Retinal pigment epithelial cell (primary cell): ENCODE results near the gene STIMATE.

ENCODE experiments used
- DNase-seq: peaks from one replicate; pipeline ENCODE4 v3.0.0-alpha.2; 2010; ENCODE audit warnings: low read depth
- H3K4me3 ChIP-seq: 2 replicates; pipeline ENCODE4 v1.5.1; 2011; ENCODE audit warnings: mild to moderate bottlenecking, low read length, control low read depth, moderate library complexity
- TF ChIP-seq, protein P1 (sequence below): conservative IDR thresholded peaks from 2 replicates; pipeline ENCODE4 v1.5.1; 2011; ENCODE audit warnings: low read depth, low read length, control low read depth, inconsistent platforms

Gene STIMATE

DNA sequence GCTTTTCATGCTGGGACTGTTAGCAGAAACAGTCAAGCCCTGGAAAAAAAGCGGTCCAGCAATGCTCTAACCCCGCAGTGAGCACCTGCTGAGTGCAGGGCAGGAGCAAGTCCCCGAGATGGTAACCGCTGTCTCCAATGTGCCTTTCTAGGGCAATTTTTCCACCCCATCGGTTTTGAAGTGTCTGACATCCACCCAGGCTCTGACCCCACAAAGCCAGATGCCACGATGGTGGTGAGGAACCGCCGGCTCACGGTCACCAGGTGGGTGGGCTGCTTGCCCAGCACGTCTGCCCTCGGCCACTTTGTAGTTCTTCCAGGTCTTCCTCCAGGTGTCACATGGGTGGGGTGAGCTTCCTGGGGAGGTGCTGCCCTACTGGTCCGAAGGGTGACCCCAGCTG is 106.0 kb downstream of the STIMATE start:
- TF ChIP-seq, protein P1, sequence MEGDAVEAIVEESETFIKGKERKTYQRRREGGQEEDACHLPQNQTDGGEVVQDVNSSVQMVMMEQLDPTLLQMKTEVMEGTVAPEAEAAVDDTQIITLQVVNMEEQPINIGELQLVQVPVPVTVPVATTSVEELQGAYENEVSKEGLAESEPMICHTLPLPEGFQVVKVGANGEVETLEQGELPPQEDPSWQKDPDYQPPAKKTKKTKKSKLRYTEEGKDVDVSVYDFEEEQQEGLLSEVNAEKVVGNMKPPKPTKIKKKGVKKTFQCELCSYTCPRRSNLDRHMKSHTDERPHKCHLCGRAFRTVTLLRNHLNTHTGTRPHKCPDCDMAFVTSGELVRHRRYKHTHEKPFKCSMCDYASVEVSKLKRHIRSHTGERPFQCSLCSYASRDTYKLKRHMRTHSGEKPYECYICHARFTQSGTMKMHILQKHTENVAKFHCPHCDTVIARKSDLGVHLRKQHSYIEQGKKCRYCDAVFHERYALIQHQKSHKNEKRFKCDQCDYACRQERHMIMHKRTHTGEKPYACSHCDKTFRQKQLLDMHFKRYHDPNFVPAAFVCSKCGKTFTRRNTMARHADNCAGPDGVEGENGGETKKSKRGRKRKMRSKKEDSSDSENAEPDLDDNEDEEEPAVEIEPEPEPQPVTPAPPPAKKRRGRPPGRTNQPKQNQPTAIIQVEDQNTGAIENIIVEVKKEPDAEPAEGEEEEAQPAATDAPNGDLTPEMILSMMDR: no peak
- H3K4me3 ChIP-seq: no peak overlapping the region
- no peak for DNase-seq

DNA sequence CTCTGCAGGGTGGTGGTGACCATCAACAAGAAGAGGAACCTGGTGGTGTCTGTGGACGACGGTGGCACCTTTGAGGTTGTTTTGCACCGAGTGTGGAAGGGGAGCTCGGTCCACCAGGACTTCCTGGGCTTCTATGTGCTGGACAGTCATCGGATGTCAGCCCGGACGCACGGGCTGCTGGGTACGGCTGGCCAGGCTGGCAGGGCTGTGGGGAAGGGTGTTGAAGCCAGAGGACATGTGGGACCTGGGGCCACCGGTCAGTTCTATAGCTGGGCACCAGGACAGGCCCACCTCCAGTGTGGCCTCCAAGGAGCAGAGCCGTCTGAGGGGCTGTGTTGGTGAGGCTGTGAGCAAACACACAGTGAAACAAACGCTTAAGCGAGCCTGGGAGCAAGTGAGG is 106.6 kb downstream of the STIMATE start:
- no peak overlapping the region for H3K4me3 ChIP-seq
- no peak for DNase-seq
- TF ChIP-seq, protein P1: no peak

DNA sequence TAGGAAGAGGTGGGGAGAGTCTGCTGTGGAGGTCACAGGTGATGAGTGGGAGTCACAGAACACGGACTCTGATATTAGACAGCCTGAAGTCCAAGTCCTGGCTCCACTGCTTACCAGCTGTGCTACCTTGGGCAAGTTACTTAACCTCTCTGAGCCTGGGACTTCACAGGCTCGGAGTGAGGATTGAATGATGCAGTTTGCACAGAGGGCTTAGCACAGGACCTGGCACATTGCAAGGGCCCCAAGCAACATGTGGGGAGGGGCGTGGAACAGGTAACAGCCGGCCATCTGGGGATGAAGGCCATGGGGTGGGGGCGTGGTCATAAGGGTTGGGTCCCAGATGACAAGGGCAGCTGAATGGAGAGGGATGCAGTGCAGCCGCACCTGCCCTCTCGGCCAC is 107.0 kb downstream of the STIMATE start:
- TF ChIP-seq, protein P1: no peak
- H3K4me3 ChIP-seq: no peak overlapping the region
- no peak for DNase-seq

GRCh38 chr3:52789746-52790040 is 107.7 kb downstream of the STIMATE start:
- TF ChIP-seq, protein P1: no peak
- DNase-seq: no peak
- H3K4me3 ChIP-seq: no peak overlapping the region

- DNase-seq: no peak
- H3K4me3 ChIP-seq: no peak overlapping the region
- TF ChIP-seq, protein P1: no peak
Observed at GRCh38 chr3:52788890-52789745, 108.2 kb downstream of the STIMATE start.

- no peak overlapping the region for H3K4me3 ChIP-seq
- no peak for DNase-seq
- TF ChIP-seq, protein P1: no peak
Observed at GRCh38 chr3:52787672-52788625, 109.4 kb downstream of the STIMATE start.
